Measurements from ENCODE around the gene TSPAN16.

Gene TSPAN16

DNA sequence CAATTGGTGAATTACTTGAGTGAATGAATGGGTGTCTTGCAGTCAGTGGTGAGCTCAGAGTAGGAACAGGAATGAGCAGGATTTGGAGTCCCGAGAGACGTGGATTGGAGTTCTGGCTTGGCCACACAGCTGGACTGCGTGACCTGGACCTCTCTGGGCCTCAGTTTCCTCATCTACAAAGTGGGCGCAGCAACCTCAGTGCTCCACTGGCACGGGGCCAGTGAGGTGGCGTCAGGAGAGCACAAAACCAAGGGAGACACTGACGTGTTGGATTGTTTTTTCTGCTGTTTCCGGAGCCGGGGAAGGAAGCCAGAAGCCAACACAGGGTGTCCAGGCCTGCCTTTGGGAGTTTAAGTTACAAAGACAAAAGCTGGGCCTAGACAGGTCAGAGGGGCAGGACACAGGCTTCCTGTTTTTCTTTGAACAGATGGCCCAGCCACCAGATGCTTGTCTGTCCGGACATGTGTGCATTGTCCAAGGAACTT lies 27.1 kb upstream of the TSPAN16 start:
- DNase-seq (ENCODE audit: low read depth): no peak
- TF ChIP-seq, protein P1, sequence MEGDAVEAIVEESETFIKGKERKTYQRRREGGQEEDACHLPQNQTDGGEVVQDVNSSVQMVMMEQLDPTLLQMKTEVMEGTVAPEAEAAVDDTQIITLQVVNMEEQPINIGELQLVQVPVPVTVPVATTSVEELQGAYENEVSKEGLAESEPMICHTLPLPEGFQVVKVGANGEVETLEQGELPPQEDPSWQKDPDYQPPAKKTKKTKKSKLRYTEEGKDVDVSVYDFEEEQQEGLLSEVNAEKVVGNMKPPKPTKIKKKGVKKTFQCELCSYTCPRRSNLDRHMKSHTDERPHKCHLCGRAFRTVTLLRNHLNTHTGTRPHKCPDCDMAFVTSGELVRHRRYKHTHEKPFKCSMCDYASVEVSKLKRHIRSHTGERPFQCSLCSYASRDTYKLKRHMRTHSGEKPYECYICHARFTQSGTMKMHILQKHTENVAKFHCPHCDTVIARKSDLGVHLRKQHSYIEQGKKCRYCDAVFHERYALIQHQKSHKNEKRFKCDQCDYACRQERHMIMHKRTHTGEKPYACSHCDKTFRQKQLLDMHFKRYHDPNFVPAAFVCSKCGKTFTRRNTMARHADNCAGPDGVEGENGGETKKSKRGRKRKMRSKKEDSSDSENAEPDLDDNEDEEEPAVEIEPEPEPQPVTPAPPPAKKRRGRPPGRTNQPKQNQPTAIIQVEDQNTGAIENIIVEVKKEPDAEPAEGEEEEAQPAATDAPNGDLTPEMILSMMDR (IDR thresholded peaks at IDR 0.05; ENCODE audit: low read depth, low read length, missing control alignments): no peak
- H3K4me3 ChIP-seq (ENCODE audit: low read depth, low read length): no peak overlapping the region

DNA sequence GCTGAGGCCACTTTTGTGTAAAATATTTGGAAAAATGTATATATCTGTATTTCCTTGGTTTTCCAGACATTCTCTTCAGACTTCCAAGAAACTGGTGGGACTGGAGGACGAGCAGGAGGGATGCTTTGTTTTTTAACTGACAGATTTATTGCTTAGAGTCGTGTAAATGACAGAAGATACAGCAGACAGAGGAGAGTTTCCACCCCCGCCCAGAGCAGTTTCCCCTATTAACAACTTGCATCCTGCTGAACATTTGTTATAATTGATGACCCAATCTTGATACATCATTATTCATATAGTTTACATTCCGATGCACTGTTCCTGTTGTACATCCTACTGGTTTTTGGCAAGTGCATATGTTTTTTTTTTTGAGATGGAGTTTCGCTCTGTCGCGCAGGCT lies 26.6 kb upstream of the TSPAN16 start:
- DNase-seq (ENCODE audit: low read depth): no peak
- no peak overlapping the region for H3K4me3 ChIP-seq (ENCODE audit: low read depth, low read length)
- TF ChIP-seq, protein P1 (IDR thresholded peaks at IDR 0.05; ENCODE audit: low read depth, low read length, missing control alignments): no peak

DNA sequence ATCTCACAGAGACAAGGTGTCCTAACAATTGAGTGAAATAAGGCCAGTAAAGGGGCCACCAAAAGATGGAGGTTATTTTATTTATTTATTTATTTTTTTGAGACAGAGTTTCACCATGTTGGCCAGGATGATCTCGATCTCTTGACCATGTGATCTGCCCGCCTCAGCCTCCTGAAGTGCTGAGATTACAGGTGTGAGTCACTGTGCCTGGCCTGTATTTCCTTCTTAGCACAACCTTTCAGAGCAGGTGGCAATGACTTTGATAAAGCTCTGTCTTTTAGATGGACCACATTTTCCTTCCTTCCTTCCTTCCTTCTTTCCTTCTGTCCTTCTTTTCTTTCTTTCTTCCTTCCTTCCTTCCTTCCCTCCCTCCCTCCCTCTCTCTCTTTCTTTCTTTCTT lies 22.7 kb upstream of the TSPAN16 start:
- TF ChIP-seq, protein P1 (IDR thresholded peaks at IDR 0.05; ENCODE audit: low read depth, low read length, missing control alignments): no peak
- no peak for DNase-seq (ENCODE audit: low read depth)
- no peak overlapping the region for H3K4me3 ChIP-seq (ENCODE audit: low read depth, low read length)

DNA sequence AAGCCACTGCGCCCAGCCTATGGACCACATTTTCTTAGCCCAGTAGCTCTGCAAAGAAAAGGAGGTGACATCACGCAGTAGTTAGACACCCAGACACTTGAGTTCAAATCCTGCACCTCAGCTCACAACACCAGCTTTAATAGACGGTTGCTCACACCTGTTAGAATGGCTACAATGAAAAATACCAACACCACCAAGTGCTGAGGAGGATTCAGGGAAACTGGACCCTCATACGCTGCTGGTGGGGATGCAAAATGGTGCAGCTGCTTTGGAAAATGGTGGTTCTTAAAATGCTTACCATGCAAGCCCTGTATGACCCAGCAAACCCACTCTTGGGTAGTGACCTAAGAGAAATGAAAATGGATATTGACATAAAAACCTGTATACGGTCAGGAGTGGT lies 22.0 kb upstream of the TSPAN16 start:
- no peak overlapping the region for H3K4me3 ChIP-seq (ENCODE audit: low read depth, low read length)
- DNase-seq (ENCODE audit: low read depth): no peak
- TF ChIP-seq, protein P1 (IDR thresholded peaks at IDR 0.05; ENCODE audit: low read depth, low read length, missing control alignments): no peak

DNA sequence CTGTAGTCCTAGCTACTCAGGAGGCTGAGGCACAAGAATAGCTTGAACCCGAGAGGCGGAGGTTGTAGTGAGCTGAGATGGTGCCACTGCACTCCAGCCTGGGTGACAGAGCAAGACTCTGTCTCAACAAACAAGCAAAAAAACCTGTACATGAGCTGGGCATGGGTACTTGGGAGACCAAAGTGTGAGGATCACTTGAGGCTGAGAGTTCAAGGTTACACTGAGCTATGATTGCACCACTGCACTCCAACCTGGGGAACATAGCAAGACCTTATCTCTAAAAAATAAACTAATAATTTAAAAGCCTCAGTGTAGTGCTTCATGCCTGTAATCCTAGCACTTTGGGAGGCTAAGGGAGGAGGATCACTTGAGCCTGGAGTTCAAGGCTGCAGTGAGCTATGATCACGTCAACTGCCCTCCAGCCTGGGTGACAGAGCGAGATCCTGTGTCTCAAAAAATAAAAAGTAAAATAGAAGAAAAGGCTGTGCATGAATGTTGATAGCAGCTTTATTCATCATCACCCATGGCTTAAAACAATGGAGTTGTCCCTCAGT lies 21.4 kb upstream of the TSPAN16 start:
- no peak for DNase-seq (ENCODE audit: low read depth)
- TF ChIP-seq, protein P1 (IDR thresholded peaks at IDR 0.05; ENCODE audit: low read depth, low read length, missing control alignments): no peak
- H3K4me3 ChIP-seq (ENCODE audit: low read depth, low read length): no peak overlapping the region

DNA sequence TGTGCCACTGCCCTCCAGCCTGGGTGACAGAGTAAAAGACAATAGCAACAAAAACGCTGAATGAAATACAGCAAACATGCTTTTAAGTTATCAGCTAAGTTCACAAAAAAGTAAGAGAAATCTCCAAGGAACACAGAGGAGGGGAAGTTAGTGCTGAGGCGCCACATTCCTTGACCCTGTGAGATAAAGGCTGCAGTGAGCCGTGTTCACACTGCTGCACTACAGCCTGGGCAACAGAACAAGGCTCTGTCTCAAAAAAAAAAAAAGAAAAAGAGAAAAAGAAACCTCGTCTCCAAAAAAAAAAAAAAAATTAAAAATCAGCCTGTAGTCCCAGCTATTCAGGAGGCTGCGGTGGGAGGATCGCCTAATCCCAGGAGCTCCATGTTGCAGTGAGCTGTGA lies 17.3 kb upstream of the TSPAN16 start:
- no peak overlapping the region for H3K4me3 ChIP-seq (ENCODE audit: low read depth, low read length)
- TF ChIP-seq, protein P1 (IDR thresholded peaks at IDR 0.05; ENCODE audit: low read depth, low read length, missing control alignments): no peak
- DNase-seq (ENCODE audit: low read depth): no peak
